IPS-11a (cell line): ENCODE results near the gene UBE2QL1.
"Not testable (repeated sequence)": the region's sequence is repeated elsewhere in the genome, so short reads cannot be mapped to it uniquely, and the experiment has no call there.

Experiments used
- H3K4me3 ChIP-seq: one replicate; pipeline ENCODE4 v1.5.1; 2013; ENCODE audit warnings: low read depth, low read length, control low read depth

Gene UBE2QL1

DNA sequence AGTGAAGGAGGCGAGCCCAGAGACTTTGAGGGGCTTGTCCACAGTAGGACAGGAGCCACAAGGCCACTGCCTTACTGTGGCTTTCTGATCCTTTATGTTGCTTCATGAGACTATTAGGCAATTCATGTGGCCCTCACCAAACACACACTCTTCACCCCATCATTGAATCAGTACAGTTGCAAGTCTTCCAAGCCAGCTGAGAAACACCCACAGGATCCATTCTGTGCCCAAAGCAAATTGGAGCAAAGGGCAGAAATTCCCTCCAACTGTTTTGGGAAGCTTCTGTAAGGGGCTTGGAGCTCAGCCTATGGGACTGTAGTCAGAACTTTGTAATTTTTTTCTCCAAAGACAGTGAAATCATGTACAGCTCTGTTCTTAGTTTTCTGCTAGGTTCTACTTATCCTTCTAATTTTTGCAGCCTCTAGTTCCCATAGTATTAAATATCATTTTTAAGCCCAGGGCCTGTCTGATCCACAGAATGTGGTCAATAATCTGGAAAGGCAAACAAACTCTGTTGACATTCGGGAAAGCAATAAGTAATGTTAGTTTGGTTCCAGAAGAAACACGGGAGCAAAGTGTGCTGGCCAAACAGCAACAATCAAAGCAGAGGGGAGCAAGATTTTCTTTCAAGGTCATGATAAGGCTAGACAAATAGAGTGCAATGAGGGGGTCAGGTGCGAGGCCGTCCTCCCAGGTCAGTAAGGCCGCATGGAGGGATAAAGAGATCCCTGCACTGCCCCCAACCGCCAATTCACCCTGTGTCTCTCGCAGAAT is 47.0 kb downstream of the UBE2QL1 start:
- no peak overlapping the region for H3K4me3 ChIP-seq

GRCh38 chr5:6496207-6496584 is 47.5 kb downstream of the UBE2QL1 start:
- H3K4me3 ChIP-seq: no peak overlapping the region

DNA sequence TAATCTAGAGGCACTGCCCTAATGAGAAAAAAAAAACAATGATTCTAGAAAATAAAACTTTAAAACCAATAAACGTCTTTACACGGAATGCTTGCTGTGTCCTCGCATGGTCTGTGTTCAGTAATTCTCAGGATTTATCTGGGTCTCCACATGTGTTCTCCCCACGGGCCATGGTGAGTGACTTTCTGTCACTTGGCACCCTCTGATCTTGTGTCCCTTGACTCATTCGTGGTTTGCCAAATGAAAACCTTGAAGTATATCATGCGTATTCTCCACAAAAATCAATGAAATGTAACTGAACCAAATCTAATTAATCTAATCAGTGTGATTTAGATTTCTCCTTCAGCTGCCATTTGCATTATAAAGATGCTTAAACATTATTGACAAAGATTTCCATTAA is 48.0 kb downstream of the UBE2QL1 start:
- H3K4me3 ChIP-seq: no peak overlapping the region

- H3K4me3 ChIP-seq: no peak overlapping the region
These were observed 48.6 kb downstream of the UBE2QL1 start for GRCh38 chr5:6497262-6497661.

- no peak overlapping the region for H3K4me3 ChIP-seq
These were observed 50.3 kb downstream of the UBE2QL1 start for GRCh38 chr5:6498968-6499367.

- H3K4me3 ChIP-seq: no peak overlapping the region
These were observed 53.0 kb downstream of the UBE2QL1 start for GRCh38 chr5:6501701-6502100.

- H3K4me3 ChIP-seq: no peak overlapping the region
These were observed 53.8 kb downstream of the UBE2QL1 start for GRCh38 chr5:6502421-6502820.

GRCh38 chr5:6503342-6503741 is 54.7 kb downstream of the UBE2QL1 start:
- H3K4me3 ChIP-seq: no peak overlapping the region

GRCh38 chr5:6504677-6505415 is 56.2 kb downstream of the UBE2QL1 start:
- no peak overlapping the region for H3K4me3 ChIP-seq

GRCh38 chr5:6505416-6505755 is 56.7 kb downstream of the UBE2QL1 start:
- no peak overlapping the region for H3K4me3 ChIP-seq

DNA sequence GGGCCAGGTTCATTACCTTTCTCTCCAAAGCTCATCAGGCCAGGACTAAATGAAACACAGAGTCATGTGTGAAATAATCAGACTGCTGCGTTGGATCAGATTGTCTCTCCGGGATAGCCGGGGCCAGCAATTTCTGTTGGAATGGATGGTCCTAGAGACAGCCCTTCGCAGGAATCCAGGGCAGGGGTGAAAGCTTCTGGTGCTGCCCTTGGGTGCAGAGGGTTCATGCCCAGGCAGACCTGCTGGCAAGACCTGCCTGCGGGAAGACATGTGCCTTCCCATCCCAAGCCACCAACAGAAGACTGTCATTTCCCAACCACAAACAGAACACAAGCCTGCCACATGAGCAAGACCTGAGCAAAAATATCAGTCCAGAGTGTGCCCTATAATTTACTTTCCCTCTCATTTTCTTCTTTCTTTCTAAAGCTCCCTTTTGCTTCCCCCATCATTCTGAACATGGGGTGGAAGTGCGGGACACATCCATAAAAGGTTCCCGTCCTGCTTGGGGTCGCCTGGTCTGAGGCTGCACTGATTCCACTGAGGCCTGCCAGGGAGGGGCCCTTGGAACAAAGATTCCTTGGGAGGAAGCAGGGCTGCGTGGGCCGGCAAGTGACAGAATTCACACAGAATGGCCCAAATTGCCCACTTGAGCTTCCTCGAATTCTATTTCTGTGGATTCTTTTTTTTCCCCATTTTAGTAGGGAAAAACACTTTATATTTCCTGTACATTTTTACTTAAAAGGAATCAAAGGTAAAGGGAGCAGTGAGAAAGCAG is 57.3 kb downstream of the UBE2QL1 start:
- H3K4me3 ChIP-seq: no peak overlapping the region

DNA sequence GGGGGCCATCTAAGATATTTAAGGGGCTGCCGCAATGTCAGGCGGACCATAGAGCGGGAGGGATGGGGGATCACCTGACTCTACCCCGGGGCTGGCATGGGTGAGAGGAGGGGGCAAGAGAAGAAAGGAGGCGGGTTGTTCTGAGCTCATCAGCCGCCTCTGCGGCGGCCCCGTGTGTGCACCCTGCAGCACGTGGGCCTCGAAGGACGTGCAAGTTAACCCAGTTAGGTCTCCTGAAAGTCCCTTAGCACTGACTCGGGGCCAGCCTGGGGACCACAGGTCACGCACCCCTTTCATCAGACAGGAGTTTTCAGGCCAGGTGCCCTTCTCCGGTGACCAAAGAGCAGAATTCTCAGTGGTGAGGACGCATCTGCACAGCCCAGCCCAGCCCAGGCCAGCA is 58.0 kb downstream of the UBE2QL1 start:
- no peak overlapping the region for H3K4me3 ChIP-seq

DNA sequence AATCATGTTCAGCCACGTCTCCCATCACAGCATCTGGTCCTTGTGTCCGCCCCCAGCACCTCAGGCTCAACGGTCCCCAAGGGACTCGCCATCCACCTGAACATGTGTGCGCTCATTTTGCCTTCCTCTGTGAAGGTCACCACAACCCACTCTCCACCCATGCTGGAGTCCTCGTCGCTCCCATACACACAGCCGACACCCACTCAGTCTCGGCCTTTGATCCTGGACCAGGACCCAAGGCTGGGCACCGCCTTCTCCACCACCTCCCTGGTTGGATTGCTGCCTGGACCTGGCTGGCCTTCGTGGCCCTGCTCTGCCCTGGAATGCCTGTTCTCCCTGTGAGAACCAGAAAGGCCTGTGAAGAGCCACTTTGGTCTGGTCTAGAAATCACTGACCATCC is 60.3 kb downstream of the UBE2QL1 start:
- no peak overlapping the region for H3K4me3 ChIP-seq

GRCh38 chr5:6510132-6510531 is 61.5 kb downstream of the UBE2QL1 start:
- H3K4me3 ChIP-seq: no peak overlapping the region

GRCh38 chr5:6510973-6511372 is 62.3 kb downstream of the UBE2QL1 start:
- H3K4me3 ChIP-seq: no peak overlapping the region

GRCh38 chr5:6515812-6516211 is 67.2 kb downstream of the UBE2QL1 start:
- not testable (repeated sequence) for H3K4me3 ChIP-seq

- H3K4me3 ChIP-seq: no peak overlapping the region
These were observed 68.2 kb downstream of the UBE2QL1 start for GRCh38 chr5:6516823-6517222.

GRCh38 chr5:6517510-6517909 is 68.9 kb downstream of the UBE2QL1 start:
- H3K4me3 ChIP-seq: no peak overlapping the region

DNA sequence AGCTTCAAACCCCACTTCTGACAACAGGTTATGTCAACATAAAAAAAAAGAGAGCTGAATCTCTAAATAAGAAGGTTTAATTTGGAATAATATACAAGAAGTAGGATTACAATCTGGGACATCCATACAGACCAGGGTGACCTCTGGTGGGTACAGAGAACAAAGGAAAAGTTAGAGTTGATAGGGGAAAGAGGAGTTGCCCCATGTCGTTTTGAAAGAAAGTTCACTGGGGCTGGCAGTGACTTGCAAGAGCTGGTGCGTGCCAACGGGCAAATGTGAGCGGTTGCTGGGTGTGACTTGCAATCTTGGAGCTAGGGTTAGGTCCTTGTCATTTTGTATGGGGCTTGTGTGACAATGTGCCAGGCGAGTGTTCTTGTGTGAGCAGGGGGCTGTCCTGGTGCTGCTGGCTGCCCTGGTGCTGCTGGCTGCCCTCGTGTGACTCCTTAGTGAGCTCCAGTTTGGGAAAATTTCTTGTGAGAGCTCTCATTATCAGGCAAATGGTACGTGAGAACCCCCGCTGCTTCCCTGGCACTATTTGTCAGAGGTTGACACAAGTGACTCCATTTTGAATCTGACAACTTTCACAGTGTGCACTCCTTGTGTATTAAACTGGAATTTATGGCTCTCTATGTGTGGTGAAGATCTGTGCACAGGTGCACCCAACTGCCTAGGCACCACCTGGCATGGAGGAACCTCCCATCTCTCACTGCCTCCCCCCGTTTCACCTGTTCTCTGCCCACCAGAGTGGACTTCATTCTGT is 69.8 kb downstream of the UBE2QL1 start:
- H3K4me3 ChIP-seq: no peak overlapping the region

- no peak overlapping the region for H3K4me3 ChIP-seq
These were observed 71.5 kb downstream of the UBE2QL1 start for GRCh38 chr5:6520201-6520600.

DNA sequence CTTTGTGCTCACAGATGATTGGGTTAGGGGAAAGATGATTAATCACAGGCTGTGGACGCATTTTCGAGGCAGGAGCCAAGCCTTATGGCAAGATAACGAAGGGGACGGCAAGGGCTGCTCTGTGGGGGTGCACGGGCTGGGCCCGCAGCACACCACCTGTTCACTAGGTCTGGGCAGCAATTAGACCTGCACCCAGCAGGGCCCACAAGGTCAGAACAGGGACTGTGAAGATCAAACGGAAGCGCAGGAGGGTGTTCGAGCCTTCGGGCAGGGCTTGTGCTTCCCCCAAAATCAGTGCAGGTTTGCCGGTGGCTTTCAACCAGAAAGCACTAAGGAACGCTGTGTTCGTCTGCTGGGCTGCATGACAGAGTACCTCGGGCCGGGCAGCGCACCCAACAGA is 73.7 kb downstream of the UBE2QL1 start:
- no peak overlapping the region for H3K4me3 ChIP-seq
